Ovary (tissue), 3 donors: Measurements from ENCODE around the gene HDGFL2.

Source experiments
- CTCF ChIP-seq, 3 donors: fragments of 450-650 bp in 2 of 3; fragments of 200-600 bp in 1 of 3; IDR thresholded peaks; one replicate each; pipeline versions ENCODE4 v1.5.1 to v1.8.0; 2016 to 2022; ENCODE audit warnings: antibody characterized with exemption in 3 of 3, mild to moderate bottlenecking in 1 of 3
- EP300 ChIP-seq: sonication (generic); formaldehyde crosslinking; IDR thresholded peaks from one replicate; pipeline ENCODE4 v1.6.1; 2017; ENCODE audit warnings: antibody characterized with exemption
- donor health status: DM: no; HTN: no; CAD: no.

- TF ChIP-seq CTCF (IDR thresholded peaks at IDR 0.05) (no peak), EP300 (no peak)
These were observed 18.6 kb upstream of the HDGFL2 start for GRCh38 chr19:4453232-4454179.
